ENCODE results near the gene SFXN5. TPM values are rescaled to one million over a fixed set of nuclear protein-coding genes. Genes with fewer than 3 reads are reported as not detected.

The SFXN5 gene
- total RNA-seq, 1 experiment from 2014 or later: 15.2 TPM

DNA sequence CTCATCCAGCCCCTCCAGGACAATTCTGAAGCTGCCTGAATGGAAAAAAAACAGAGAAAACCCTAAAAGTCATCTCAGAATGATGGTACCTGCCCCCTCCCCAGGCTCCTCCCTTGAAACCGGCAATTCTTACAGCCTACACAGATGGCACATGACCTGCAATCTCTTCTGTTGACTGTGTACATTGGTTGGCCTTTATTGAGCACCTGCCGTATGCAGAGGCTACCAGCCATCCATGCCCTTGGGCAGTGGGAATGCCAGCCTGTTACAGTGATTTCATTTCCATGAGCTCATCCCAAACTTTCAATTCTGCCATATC, 97.1 kb downstream of the SFXN5 start:
- no peaks in the 10 kb centered on the region for H3K36me3 ChIP-seq (ENCODE audit: low read depth)
- no peaks in the 10 kb centered on the region for H3K9me2 ChIP-seq (ENCODE audit: insufficient read depth)
- TF ChIP-seq EZH2 (IDR thresholded peaks at IDR 0.05; ENCODE audit: low read depth): no peak
- TF ChIP-seq, protein P1, sequence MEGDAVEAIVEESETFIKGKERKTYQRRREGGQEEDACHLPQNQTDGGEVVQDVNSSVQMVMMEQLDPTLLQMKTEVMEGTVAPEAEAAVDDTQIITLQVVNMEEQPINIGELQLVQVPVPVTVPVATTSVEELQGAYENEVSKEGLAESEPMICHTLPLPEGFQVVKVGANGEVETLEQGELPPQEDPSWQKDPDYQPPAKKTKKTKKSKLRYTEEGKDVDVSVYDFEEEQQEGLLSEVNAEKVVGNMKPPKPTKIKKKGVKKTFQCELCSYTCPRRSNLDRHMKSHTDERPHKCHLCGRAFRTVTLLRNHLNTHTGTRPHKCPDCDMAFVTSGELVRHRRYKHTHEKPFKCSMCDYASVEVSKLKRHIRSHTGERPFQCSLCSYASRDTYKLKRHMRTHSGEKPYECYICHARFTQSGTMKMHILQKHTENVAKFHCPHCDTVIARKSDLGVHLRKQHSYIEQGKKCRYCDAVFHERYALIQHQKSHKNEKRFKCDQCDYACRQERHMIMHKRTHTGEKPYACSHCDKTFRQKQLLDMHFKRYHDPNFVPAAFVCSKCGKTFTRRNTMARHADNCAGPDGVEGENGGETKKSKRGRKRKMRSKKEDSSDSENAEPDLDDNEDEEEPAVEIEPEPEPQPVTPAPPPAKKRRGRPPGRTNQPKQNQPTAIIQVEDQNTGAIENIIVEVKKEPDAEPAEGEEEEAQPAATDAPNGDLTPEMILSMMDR (conservative IDR thresholded peaks at IDR 0.05): no peak
- no peak overlapping the region for H3K4me3 ChIP-seq
- no peaks in the 10 kb centered on the region for H3K9me3 ChIP-seq (ENCODE audit: insufficient read depth, low read depth)
- H3K4me2 ChIP-seq: no peak overlapping the region
- intact Hi-C loops (cut with micrococcal nuclease; ENCODE audit: unreplicated experiment): no loop called here
- ChIA-PET CTCF (interaction anchor here (0.6 to 2.5 kb wide), 4 partner anchors 81 to 241 kb away, joined by 3 to 26 read pairs (median 4); no protein-coding TSS in a partner anchor), POLR2A (ENCODE audit: unreplicated experiment) (no interaction called here)
- no peak overlapping the region for H2AFZ ChIP-seq
- H3K27me3 ChIP-seq (ENCODE audit: insufficient read depth, low read depth): no peaks in the 10 kb centered on the region
- DNase-seq: no peak
- no peaks in the 10 kb centered on the region for H3K4me1 ChIP-seq (replicated peaks; ENCODE audit: insufficient read depth)
- BruUV-seq (replicated peaks): no TSS peak
- no peak overlapping the region for H3K27ac ChIP-seq
- no peaks in the 10 kb centered on the region for H4K20me1 ChIP-seq (ENCODE audit: insufficient read depth)
- H3F3A ChIP-seq (ENCODE audit: insufficient read depth, low read depth): no peaks in the 10 kb centered on the region
- H3K79me2 ChIP-seq (ENCODE audit: low read depth): no peaks in the 10 kb centered on the region

DNA sequence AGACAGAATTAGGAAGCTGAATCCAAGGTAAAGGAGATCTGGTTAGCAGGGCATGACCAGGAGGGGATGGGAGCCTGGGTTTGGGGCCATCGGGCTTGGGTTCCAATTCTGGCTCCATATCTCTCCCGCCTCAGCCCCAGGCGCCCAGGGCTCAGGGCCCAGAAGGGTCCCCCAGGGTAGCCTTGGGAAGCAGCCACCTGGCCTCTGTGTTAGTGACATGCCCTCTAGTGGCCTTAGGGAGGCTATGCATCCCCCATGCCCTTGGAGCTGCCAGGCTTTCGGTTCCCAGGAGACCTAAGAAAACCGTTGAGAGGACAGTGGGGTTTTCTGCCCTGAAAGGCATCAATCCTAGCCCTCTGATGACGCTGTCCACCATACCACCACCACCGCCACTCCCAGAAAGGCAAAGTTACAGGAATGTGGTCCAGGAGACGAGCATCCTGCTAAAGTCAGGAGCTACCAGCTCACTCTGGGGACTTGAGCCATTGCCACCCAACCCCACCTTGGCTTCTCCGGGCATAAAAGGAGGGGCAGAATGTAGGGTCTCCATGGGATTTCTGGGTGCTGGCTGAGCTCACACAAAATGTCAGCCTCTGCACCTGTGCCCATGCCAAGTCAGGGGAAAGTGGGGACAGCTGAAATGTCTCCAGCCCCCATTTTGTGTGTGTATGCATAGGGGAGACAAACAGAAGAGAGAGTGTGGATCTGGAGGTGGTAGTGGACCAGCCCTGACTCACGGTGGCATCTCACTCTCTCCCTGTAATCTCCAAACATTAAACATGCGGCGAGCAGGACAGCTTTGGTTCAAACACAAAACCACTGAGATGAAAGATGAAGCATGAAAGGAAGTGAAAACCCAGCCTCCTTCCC, 97.7 kb downstream of the SFXN5 start:
- H3K79me2 ChIP-seq (ENCODE audit: low read depth): no peaks in the 10 kb centered on the region
- no peaks in the 10 kb centered on the region for H4K20me1 ChIP-seq (ENCODE audit: insufficient read depth)
- no peaks in the 10 kb centered on the region for H3K4me1 ChIP-seq (replicated peaks; ENCODE audit: insufficient read depth)
- H3K36me3 ChIP-seq (ENCODE audit: low read depth): no peaks in the 10 kb centered on the region
- BruUV-seq (replicated peaks): no TSS peak
- H3K4me3 ChIP-seq: no peak overlapping the region
- POLR2A ChIA-PET (ENCODE audit: unreplicated experiment): interaction anchor here (0.6 kb wide), 1 partner anchor 81 kb away, joined by 5 read pairs; no protein-coding TSS in a partner anchor
- DNase-seq: peak; percentile 41
- TF ChIP-seq, protein P1 (conservative IDR thresholded peaks at IDR 0.05): peak; percentile 93
- TF ChIP-seq EZH2 (IDR thresholded peaks at IDR 0.05; ENCODE audit: low read depth): no peak
- H3K9me3 ChIP-seq (ENCODE audit: insufficient read depth, low read depth): no peaks in the 10 kb centered on the region
- CTCF ChIA-PET: interaction anchor here (0.5 to 2.5 kb wide), 5 partner anchors 80 to 241 kb away, joined by 3 to 26 read pairs (median 3); no protein-coding TSS in a partner anchor
- no peak overlapping the region for H3K27ac ChIP-seq
- H3F3A ChIP-seq (ENCODE audit: insufficient read depth, low read depth): no peaks in the 10 kb centered on the region
- H3K27me3 ChIP-seq (ENCODE audit: insufficient read depth, low read depth): no peaks in the 10 kb centered on the region
- intact Hi-C loops (cut with micrococcal nuclease; ENCODE audit: unreplicated experiment): loop anchor here (1.0 kb wide), 1 partner anchor 82 kb away; no protein-coding TSS in a partner anchor
- H3K9me2 ChIP-seq (ENCODE audit: insufficient read depth): no peaks in the 10 kb centered on the region
- H2AFZ ChIP-seq: no peak overlapping the region
- H3K4me2 ChIP-seq: no peak overlapping the region

DNA sequence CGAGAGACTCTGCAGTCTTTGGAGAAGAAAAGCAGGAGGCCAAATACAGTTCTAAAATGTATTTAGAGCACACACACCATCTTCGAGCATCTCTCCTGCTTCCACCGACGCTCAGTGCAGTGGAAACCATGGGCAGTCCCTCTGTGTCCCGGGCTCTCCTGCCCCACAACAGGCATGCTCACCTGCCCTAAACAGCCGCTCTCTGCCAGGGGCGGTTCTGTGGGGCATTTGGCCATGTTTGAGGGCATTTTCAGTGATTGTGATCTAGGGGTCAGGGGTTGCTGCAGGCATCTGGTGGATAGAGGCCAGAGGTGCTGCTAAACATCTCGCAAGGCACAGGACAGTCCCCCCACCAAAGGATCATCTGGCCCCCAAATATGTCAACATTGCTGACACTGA, 98.4 kb downstream of the SFXN5 start:
- no TSS peak for BruUV-seq (replicated peaks)
- CTCF ChIA-PET: interaction anchor here (1.3 to 2.5 kb wide), 2 partner anchors 79 to 204 kb away, joined by 3 to 26 read pairs; no protein-coding TSS in a partner anchor

More for the DNA sequence above, 98.4 kb downstream of the SFXN5 start:
- DNase-seq: no peak
- Histone ChIP-seq H3K4me1 (replicated peaks; ENCODE audit: insufficient read depth) (no peaks in the 10 kb centered on the region), H2AFZ (no peak overlapping the region), H3F3A (ENCODE audit: insufficient read depth, low read depth) (no peaks in the 10 kb centered on the region), H3K79me2 (ENCODE audit: low read depth) (no peaks in the 10 kb centered on the region), H3K36me3 (ENCODE audit: low read depth) (no peaks in the 10 kb centered on the region), H3K4me3 (no peak overlapping the region), H4K20me1 (ENCODE audit: insufficient read depth) (no peaks in the 10 kb centered on the region), H3K27me3 (ENCODE audit: insufficient read depth, low read depth) (no peaks in the 10 kb centered on the region), H3K27ac (no peak overlapping the region), H3K4me2 (no peak overlapping the region), H3K9me3 (ENCODE audit: insufficient read depth, low read depth) (no peaks in the 10 kb centered on the region), H3K9me2 (ENCODE audit: insufficient read depth) (no peaks in the 10 kb centered on the region)
- intact Hi-C loops (cut with micrococcal nuclease; ENCODE audit: unreplicated experiment): loop anchor here (1.0 kb wide), 1 partner anchor 81 kb away; no protein-coding TSS in a partner anchor
- no peak for TF ChIP-seq EZH2 (IDR thresholded peaks at IDR 0.05; ENCODE audit: low read depth)
- TF ChIP-seq, protein P1 (conservative IDR thresholded peaks at IDR 0.05): no peak
- POLR2A ChIA-PET (ENCODE audit: unreplicated experiment): interaction anchor here (0.6 kb wide), 1 partner anchor 80 kb away, joined by 5 read pairs; no protein-coding TSS in a partner anchor

All from PC-9 (cell line).